ENCODE data around the gene FBXL19. TPM values are rescaled to one million over a fixed set of nuclear protein-coding genes. Genes with fewer than 3 reads are reported as not detected.
A peak's percentile ranks its signal among the peaks of the same experiment; 100 is the strongest.
"Not testable (repeated sequence)": the region's sequence is repeated elsewhere in the genome, so short reads cannot be mapped to it uniquely, and the experiment has no call there.

Gene FBXL19
- total RNA-seq, 1 experiment from 2014 or later, result 70.8 TPM

GRCh38 chr16:30934827-30935557, 11.6 kb downstream of the FBXL19 start:
- Histone ChIP-seq H3K9me2 (ENCODE audit: insufficient read depth) (no peaks in the 10 kb centered on the region), H3K27ac (no peak overlapping the region), H3K36me3 (ENCODE audit: low read depth) (0 out of 2 replicates have a peak, but pooled peaks cover 24% of the 10 kb centered on the region), H3K4me2 (no peak overlapping the region), H3K79me2 (ENCODE audit: low read depth) (no peaks in the 10 kb centered on the region), H3K4me3 (no peak overlapping the region), H3K4me1 (replicated peaks; ENCODE audit: insufficient read depth) (no peaks in the 10 kb centered on the region), H4K20me1 (ENCODE audit: insufficient read depth) (peaks cover 20% of the 10 kb centered on the region; the same call in 1 of the 2 replicates), H3F3A (ENCODE audit: insufficient read depth, low read depth) (peaks cover 26% of the 10 kb centered on the region; the same call in 1 of the 2 replicates), H2AFZ (no peak overlapping the region), H3K9me3 (ENCODE audit: insufficient read depth, low read depth) (no peaks in the 10 kb centered on the region), H3K27me3 (ENCODE audit: insufficient read depth, low read depth) (no peaks in the 10 kb centered on the region)
- POLR2A ChIA-PET (ENCODE audit: unreplicated experiment), result interaction anchor here (0.5 to 0.6 kb wide), 3 partner anchors 187 to 934 kb away, joined by 3 to 4 read pairs (median 4); partner anchors contain the start of gene PHKG2
- intact Hi-C loops (cut with micrococcal nuclease; ENCODE audit: unreplicated experiment), result no loop called here
- DNase-seq, result peak in 1 of 2 experiments; percentile 57
- CTCF ChIA-PET, result no interaction called here
- no TSS peak for BruUV-seq (replicated peaks)
- no peak for TF ChIP-seq EZH2 (IDR thresholded peaks at IDR 0.05; ENCODE audit: low read depth)
- TF ChIP-seq, protein P1, sequence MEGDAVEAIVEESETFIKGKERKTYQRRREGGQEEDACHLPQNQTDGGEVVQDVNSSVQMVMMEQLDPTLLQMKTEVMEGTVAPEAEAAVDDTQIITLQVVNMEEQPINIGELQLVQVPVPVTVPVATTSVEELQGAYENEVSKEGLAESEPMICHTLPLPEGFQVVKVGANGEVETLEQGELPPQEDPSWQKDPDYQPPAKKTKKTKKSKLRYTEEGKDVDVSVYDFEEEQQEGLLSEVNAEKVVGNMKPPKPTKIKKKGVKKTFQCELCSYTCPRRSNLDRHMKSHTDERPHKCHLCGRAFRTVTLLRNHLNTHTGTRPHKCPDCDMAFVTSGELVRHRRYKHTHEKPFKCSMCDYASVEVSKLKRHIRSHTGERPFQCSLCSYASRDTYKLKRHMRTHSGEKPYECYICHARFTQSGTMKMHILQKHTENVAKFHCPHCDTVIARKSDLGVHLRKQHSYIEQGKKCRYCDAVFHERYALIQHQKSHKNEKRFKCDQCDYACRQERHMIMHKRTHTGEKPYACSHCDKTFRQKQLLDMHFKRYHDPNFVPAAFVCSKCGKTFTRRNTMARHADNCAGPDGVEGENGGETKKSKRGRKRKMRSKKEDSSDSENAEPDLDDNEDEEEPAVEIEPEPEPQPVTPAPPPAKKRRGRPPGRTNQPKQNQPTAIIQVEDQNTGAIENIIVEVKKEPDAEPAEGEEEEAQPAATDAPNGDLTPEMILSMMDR (conservative IDR thresholded peaks at IDR 0.05), result peak; percentile 73

GRCh38 chr16:30937692-30938091, 14.3 kb downstream of the FBXL19 start:
- H3K9me3 ChIP-seq (ENCODE audit: insufficient read depth, low read depth), result no peaks in the 10 kb centered on the region
- peaks cover 50% of the 10 kb centered on the region for H3F3A ChIP-seq (ENCODE audit: insufficient read depth, low read depth)
- H3K4me1 ChIP-seq (replicated peaks; ENCODE audit: insufficient read depth), result peaks cover 6% of the 10 kb centered on the region; the same call in 1 of the 2 replicates
- H3K4me2 ChIP-seq, result no peak overlapping the region
- CTCF ChIA-PET, result no interaction called here
- H3K4me3 ChIP-seq, result no peak overlapping the region
- H3K9me2 ChIP-seq (ENCODE audit: insufficient read depth), result no peaks in the 10 kb centered on the region
- peaks cover under 1% of the 10 kb centered on the region; the same call in 1 of the 2 replicates for H3K79me2 ChIP-seq (ENCODE audit: low read depth)
- no peak overlapping the region for H2AFZ ChIP-seq
- no peak overlapping the region for H3K27ac ChIP-seq
- TF ChIP-seq, protein P1 (conservative IDR thresholded peaks at IDR 0.05), result no peak
- no peak for TF ChIP-seq EZH2 (IDR thresholded peaks at IDR 0.05; ENCODE audit: low read depth)
- peaks cover 21% of the 10 kb centered on the region for H4K20me1 ChIP-seq (ENCODE audit: insufficient read depth)
- no peak for DNase-seq
- 0 out of 2 replicates have a peak, but pooled peaks cover 12% of the 10 kb centered on the region for H3K36me3 ChIP-seq (ENCODE audit: low read depth)
- intact Hi-C loops (cut with micrococcal nuclease; ENCODE audit: unreplicated experiment), result no loop called here
- POLR2A ChIA-PET (ENCODE audit: unreplicated experiment), result interaction anchor here (0.6 kb wide), 1 partner anchor 411 kb away, joined by 5 read pairs; no protein-coding TSS in a partner anchor
- no TSS peak for BruUV-seq (replicated peaks)
- H3K27me3 ChIP-seq (ENCODE audit: insufficient read depth, low read depth), result no peaks in the 10 kb centered on the region

DNA sequence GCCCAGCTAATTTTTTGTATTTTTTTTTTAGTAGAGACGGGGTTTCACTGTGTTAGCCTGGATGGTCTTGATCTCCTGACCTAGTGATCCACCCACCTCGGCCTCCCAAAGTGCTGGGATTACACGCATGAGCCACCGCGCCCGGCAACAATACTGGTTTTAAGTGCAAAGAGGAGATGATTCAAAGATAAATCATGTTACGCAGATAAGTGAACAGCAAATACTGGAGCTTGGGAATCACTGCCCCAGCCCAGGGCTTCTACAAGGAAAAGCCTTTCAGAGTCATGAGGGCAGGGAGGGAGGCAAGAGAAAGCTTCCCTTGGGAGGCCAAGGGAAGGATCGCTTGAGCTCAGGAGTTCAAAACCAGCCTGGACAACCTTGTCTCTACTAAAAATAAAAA, 16.2 kb downstream of the FBXL19 start:
- ChIA-PET CTCF (interaction anchor here (0.7 kb wide), 2 partner anchors 180 to 192 kb away, joined by 7 to 10 read pairs; no protein-coding TSS in a partner anchor), POLR2A (ENCODE audit: unreplicated experiment) (interaction anchor here (0.5 to 0.6 kb wide), 3 partner anchors 16 to 532 kb away, joined by 3 to 4 read pairs (median 3); partner anchors contain the start of gene STX4)
- H3K79me2 ChIP-seq (ENCODE audit: low read depth); BruUV-seq (replicated peaks); DNase-seq; H3K4me3 ChIP-seq; H3K4me2 ChIP-seq; H3K9me2 ChIP-seq (ENCODE audit: insufficient read depth); H2AFZ ChIP-seq; intact Hi-C loops (cut with micrococcal nuclease; ENCODE audit: unreplicated experiment); H3K27me3 ChIP-seq (ENCODE audit: insufficient read depth, low read depth); H3K9me3 ChIP-seq (ENCODE audit: insufficient read depth, low read depth); H3K4me1 ChIP-seq (replicated peaks; ENCODE audit: insufficient read depth); H3K27ac ChIP-seq: not testable (repeated sequence)
- Histone ChIP-seq H3K36me3 (ENCODE audit: low read depth) (peaks cover 18% of the 10 kb centered on the region; the same call in 1 of the 2 replicates), H3F3A (ENCODE audit: insufficient read depth, low read depth) (peaks cover 59% of the 10 kb centered on the region), H4K20me1 (ENCODE audit: insufficient read depth) (peaks cover 32% of the 10 kb centered on the region)
